Spleen (tissue), 11 donors: ENCODE results near the gene LNPEP. TPM values are rescaled to one million over a fixed set of nuclear protein-coding genes. Genes with fewer than 3 reads are reported as not detected.

Source experiments
- DNase-seq: peaks from one replicate; pipeline ENCODE4 v3.0.0-alpha.2; 2020
- H3K27ac ChIP-seq, 8 donors: fragments of 200-600 bp; sonication (generic) in 7 of 8; 1 replicate in 4 of 8; 2 replicates in 4 of 8; pipeline versions ENCODE4 v1.5.0 to v1.8.0; 2016 to 2021; ENCODE audit warnings: inconsistent platforms in 4 of 8, mild to moderate bottlenecking in 4 of 8, moderate library complexity in 1 of 8
- H3K27me3 ChIP-seq, 7 donors: fragments of 200-600 bp; sonication (generic) in 6 of 7; replicated peaks in 1 of 7; 1 replicate in 4 of 7; 2 replicates in 3 of 7; pipeline versions ENCODE4 v1.5.0 to v1.8.0; 2016 to 2021; ENCODE audit warnings: inconsistent platforms in 3 of 7, mild to moderate bottlenecking in 1 of 7
- H3K36me3 ChIP-seq, 6 donors: fragments of 200-600 bp; sonication (generic) in 5 of 6; 1 replicate in 4 of 6; 2 replicates in 2 of 6; pipeline versions ENCODE4 v1.5.0 to v1.8.0; 2016 to 2021; ENCODE audit warnings: inconsistent platforms in 2 of 6
- H3K4me1 ChIP-seq, 6 donors: fragments of 200-600 bp; sonication (generic) in 5 of 6; 1 replicate in 3 of 6; 2 replicates in 3 of 6; pipeline versions ENCODE4 v1.5.0 to v1.8.0; 2016 to 2021; ENCODE audit warnings: inconsistent platforms in 3 of 6
- H3K4me3 ChIP-seq, 8 donors: fragments of 200-600 bp; sonication (generic) in 7 of 8; 1 replicate in 4 of 8; 2 replicates in 4 of 8; pipeline versions ENCODE4 v1.5.0 to v1.8.0; 2016 to 2021; ENCODE audit warnings: inconsistent platforms in 4 of 8, mild to moderate bottlenecking in 4 of 8, moderate library complexity in 2 of 8
- H3K9me3 ChIP-seq, 8 donors: fragments of 200-600 bp; sonication (generic) in 7 of 8; 1 replicate in 4 of 8; 2 replicates in 4 of 8; pipeline versions ENCODE4 v1.5.0 to v1.8.0; 2016 to 2021; ENCODE audit warnings: inconsistent platforms in 4 of 8
- POLR2A ChIP-seq, 3 donors: fragments of 450-650 bp; IDR thresholded peaks; one replicate each; pipeline ENCODE4 v1.5.1; 2017; ENCODE audit warnings: antibody characterized with exemption in 3 of 3, mild to moderate bottlenecking in 1 of 3
- POLR2AphosphoS5 ChIP-seq, 3 donors: sonication (generic); formaldehyde crosslinking; IDR thresholded peaks; one replicate each; pipeline ENCODE4 v1.5.1; 2017; ENCODE audit warnings: antibody characterized with exemption in 3 of 3
- WGBS, 5 donors: extraction: QIAGEN DNeasy Blood & Tissue Kit in 3 of 5; methylation state at CpG; one replicate each; pipeline versions ENCODE4 v1.1.5 to v1.1.7; 2013 to 2018; 5-methylcytosine and 5-hydroxymethylcytosine counted together
- intact Hi-C: fragments of 100-400 bp; cut with DNase I; formaldehyde crosslinking; loops from one replicate; pipeline ENCODE4 v1.15.0; 2023; ENCODE audit warnings: low total_unique reads
- polyA plus RNA-seq, 3 donors: library from polyadenylated mRNA; stranded (reverse); fragments of 200-250 nt; gene quantifications; one replicate each; pipeline ENCODE4 v1.2.1, GENCODE V29; 2013
- total RNA-seq, 7 donors: library from RNA; depleted of rRNA in 3 of 7; stranded (reverse); fragments of >200 nt in 3 of 7; fragmentation: NEBNext Ultra II Directional in 4 of 7; extraction: Animal tissue kit (Norgen Biotek cat#: 25700) in 4 of 7; gene quantifications; one replicate each; pipeline versions ENCODE4 v1.1.0 to v1.2.1, GENCODE V29; 2016 to 2021
- TF ChIP-seq, protein P1 (sequence below), 11 experiments: fragments of 200-600 bp in 7 of 11; fragments of 450-650 bp in 4 of 11; sonication (generic) in 4 of 11; IDR thresholded peaks in 8 of 11; conservative IDR thresholded peaks in 3 of 11; 1 replicate in 7 of 11; 2 replicates in 4 of 11; pipeline versions ENCODE4 v1.4.0 to v1.8.0; 2016 to 2021; ENCODE audit warnings: antibody characterized with exemption in 11 of 11, inconsistent platforms in 4 of 11, mild to moderate bottlenecking in 1 of 11
- donor health status: healthy with polysubstance abuse.
- donor health status: DM: no; HTN: no; CAD: no; lungs with moderate emphysema.
- donor health status: DM: no; HTN: no; CAD: no.
- donor health status: Bipolar disorder and iron deficiency.
- donor health status: healthy.
- donor health status: DM: no; HTN: no; CAD: no.
- donor health status: DM: yes; HTN: yes; CAD: no.

The LNPEP gene
- total and polyA plus RNA-seq, 10 donors, result 8.5 to 82.2 (median 65.9) TPM

GRCh38 chr5:97049175-97049574 lies 113.3 kb downstream of the LNPEP start:
- 62 to 77% (median 67%) methylated on average over 7 of the region's 7 CpGs for WGBS, 5 donors
- Histone ChIP-seq H3K27ac (no peak overlapping the region), H3K27me3 (no peaks in the 10 kb centered on the region), H3K36me3 (no peaks in the 10 kb centered on the region), H3K9me3 (peaks cover 0 to 6% (median 0%) of the 10 kb centered on the region in 8 donors), H3K4me1 (no peaks in the 10 kb centered on the region), H3K4me3 (no peak overlapping the region)
- intact Hi-C loops, result no loop called here
- DNase-seq, result no peak
- TF ChIP-seq, protein P1, sequence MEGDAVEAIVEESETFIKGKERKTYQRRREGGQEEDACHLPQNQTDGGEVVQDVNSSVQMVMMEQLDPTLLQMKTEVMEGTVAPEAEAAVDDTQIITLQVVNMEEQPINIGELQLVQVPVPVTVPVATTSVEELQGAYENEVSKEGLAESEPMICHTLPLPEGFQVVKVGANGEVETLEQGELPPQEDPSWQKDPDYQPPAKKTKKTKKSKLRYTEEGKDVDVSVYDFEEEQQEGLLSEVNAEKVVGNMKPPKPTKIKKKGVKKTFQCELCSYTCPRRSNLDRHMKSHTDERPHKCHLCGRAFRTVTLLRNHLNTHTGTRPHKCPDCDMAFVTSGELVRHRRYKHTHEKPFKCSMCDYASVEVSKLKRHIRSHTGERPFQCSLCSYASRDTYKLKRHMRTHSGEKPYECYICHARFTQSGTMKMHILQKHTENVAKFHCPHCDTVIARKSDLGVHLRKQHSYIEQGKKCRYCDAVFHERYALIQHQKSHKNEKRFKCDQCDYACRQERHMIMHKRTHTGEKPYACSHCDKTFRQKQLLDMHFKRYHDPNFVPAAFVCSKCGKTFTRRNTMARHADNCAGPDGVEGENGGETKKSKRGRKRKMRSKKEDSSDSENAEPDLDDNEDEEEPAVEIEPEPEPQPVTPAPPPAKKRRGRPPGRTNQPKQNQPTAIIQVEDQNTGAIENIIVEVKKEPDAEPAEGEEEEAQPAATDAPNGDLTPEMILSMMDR (IDR thresholded peaks at IDR 0.05 in 8 of 11, conservative IDR thresholded peaks at IDR 0.05 in 3 of 11), result no peak
- TF ChIP-seq POLR2AphosphoS5 (IDR thresholded peaks at IDR 0.05), result no peak
- TF ChIP-seq POLR2A (IDR thresholded peaks at IDR 0.05), result no peak

DNA sequence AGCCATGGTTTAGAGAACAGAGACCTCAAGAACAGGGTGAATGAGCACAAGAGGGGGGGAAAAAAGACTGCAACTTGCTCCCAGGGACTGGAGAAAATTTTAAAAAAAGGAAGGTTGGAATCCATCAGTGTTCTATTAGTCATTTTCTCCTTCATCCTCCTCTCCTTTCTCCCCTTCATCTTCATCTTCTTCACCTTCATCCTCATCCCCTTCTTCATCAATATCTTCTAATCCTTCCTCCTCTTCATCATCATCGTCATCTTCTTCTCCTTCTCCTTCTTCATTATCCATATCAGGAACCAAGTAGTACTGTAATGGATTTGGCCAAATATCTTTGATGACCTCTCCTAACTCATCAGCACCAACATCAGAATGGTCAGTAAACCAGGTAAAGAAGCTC lies 120.4 kb downstream of the LNPEP start:
- Histone ChIP-seq H3K9me3 (peaks cover 0 to 15% (median 4%) of the 10 kb centered on the region in 8 donors), H3K36me3 (no peaks in the 10 kb centered on the region), H3K4me1 (no peaks in the 10 kb centered on the region), H3K4me3 (no peak overlapping the region), H3K27me3 (no peaks in the 10 kb centered on the region), H3K27ac (no peak overlapping the region)
- TF ChIP-seq POLR2AphosphoS5 (IDR thresholded peaks at IDR 0.05) (no peak), POLR2A (IDR thresholded peaks at IDR 0.05) (no peak)
- TF ChIP-seq, protein P1 (IDR thresholded peaks at IDR 0.05 in 8 of 11, conservative IDR thresholded peaks at IDR 0.05 in 3 of 11), result no peak
- DNase-seq, result no peak
- 90 to 100% (median 98%) methylated on average over 1 of the region's 1 CpG for WGBS, 5 donors
- intact Hi-C loops, result no loop called here

DNA sequence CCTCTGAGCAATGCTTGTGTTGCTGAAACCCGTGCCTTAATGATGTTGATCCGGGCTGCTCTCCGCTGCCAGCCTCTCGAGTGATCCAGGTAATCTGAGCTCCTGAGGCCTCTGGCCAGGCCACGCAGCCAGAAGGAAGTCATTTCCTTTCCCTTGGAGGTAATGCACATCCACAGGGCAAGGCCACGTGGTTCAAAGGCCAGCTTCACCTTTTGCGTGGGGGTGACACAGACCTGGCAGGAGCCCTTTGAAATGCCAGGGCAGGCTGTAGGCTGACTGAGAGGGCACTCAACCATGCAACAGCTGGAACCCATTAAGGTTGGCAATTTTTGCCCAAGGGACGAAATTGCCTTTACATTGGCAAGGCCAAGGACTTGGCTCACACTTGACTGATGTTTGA lies 126.2 kb downstream of the LNPEP start:
- DNase-seq, result no peak
- H3K36me3 ChIP-seq, result no peaks in the 10 kb centered on the region
- TF ChIP-seq POLR2AphosphoS5 (IDR thresholded peaks at IDR 0.05) (no peak), POLR2A (IDR thresholded peaks at IDR 0.05) (no peak)
- TF ChIP-seq, protein P1 (IDR thresholded peaks at IDR 0.05 in 8 of 11, conservative IDR thresholded peaks at IDR 0.05 in 3 of 11), result no peak
- intact Hi-C loops, result no loop called here
- H3K9me3 ChIP-seq, result peaks cover 0 to 9% (median 4%) of the 10 kb centered on the region in 8 donors
- H3K27ac ChIP-seq, result no peak overlapping the region
- no peak overlapping the region for H3K4me3 ChIP-seq
- no peaks in the 10 kb centered on the region for H3K27me3 ChIP-seq
- H3K4me1 ChIP-seq, result no peaks in the 10 kb centered on the region
- WGBS, 5 donors, result 81 to 90% (median 86%) methylated on average over 7 to 8 of the region's 8 CpGs

DNA sequence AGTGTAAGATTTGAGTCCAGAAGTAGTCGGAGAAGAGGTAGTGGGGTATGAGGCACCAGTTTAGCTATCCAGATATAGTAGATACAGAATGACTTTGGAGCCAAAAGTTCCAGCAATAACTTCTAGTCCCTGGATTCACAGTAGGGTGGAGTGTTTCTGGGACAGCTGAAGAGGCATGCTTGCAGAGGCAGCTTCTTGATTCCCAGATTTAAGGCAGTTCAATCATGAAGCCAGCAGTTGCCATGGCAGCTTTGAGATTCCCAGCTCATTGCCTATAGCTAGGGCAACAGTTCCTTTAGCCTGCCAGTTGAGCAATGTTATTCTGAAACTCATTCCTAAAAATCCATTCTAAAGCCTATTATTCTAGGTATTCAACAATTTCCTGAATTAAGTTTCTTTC lies 127.4 kb downstream of the LNPEP start:
- H3K4me3 ChIP-seq, result no peak overlapping the region
- no peaks in the 10 kb centered on the region for H3K4me1 ChIP-seq
- intact Hi-C loops, result no loop called here
- no peak for DNase-seq
- 83 to 94% (median 89%) methylated on average over 1 of the region's 1 CpG for WGBS, 5 donors
- peaks cover 0 to 9% (median 4%) of the 10 kb centered on the region in 8 donors for H3K9me3 ChIP-seq
- TF ChIP-seq POLR2AphosphoS5 (IDR thresholded peaks at IDR 0.05) (no peak), POLR2A (IDR thresholded peaks at IDR 0.05) (no peak)
- TF ChIP-seq, protein P1 (IDR thresholded peaks at IDR 0.05 in 8 of 11, conservative IDR thresholded peaks at IDR 0.05 in 3 of 11), result no peak
- no peak overlapping the region for H3K27ac ChIP-seq
- no peaks in the 10 kb centered on the region for H3K36me3 ChIP-seq
- H3K27me3 ChIP-seq, result no peaks in the 10 kb centered on the region
